GM21381 (cell line): ENCODE results near the gene PGAP1.

ENCODE experiments used
- ATAC-seq: cut with Tn5 transposase; IDR thresholded peaks from one replicate; pipeline ENCODE4 v1.9.1; 2021; ENCODE audit warnings: mild to moderate bottlenecking, moderate library complexity; ENCODE audit not compliant: unreplicated experiment

Gene PGAP1

DNA sequence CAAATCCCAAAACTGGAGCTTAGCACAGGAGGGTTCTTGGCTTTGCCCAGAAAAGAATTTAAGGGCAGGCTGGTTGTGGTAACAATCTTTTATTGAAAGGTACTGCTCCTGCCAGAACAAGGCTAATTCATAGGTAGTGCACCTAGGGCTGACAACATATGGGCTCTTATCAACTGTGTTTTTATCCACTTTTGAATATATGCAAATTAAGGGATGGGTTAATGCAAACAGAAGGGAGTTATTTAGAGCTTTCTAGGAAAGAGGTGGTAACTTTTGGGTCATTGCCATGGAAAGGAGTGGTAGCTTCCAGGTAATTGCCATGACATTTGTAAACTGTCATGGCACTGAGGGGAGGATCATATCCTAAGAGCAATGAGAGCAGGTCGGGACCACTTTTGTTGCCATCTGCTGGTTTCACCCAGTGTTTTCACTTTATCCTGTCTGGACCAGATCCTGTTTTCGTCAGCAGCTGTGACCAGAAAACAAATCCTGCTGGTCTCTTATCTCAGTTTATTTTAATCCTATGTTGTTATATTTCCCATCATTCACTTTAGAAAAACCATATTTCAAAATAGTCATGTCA, 118.3 kb downstream of the PGAP1 start:
- ATAC-seq: no peak

- no peak for ATAC-seq
Observed at GRCh38 chr2:196804381-196804780, 122.1 kb downstream of the PGAP1 start.

GRCh38 chr2:196802401-196802800, 124.1 kb downstream of the PGAP1 start:
- no peak for ATAC-seq

DNA sequence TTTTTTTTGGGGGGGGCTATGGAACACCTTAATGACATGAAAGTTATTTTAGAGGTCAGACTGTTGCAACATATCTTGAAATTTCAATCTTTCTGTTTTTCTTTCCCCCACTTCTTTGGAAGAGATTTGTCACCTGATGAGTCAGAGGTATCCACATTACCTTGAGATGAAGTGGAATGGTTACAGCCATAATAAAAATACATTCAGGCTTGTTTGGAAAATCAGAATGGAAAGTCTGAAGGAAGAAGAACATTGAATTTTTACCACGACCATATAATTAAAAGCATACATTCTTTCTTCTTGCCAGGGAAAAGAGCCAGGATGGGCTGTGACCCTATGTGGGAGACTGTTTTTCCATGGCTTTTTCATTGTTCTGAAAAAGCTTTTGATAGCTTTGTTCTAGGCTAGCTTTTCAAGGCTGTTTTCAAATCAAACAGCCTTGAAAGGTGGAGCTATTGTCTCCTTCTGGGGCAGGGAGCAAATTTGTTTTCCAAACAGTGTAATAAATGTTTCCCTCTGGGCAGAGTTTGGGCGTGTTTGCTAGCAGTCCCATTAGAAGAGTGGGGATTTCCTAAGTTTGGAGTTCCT, 124.7 kb downstream of the PGAP1 start:
- no peak for ATAC-seq

GRCh38 chr2:196798980-196799379, 127.5 kb downstream of the PGAP1 start:
- ATAC-seq: peak; percentile 1

DNA sequence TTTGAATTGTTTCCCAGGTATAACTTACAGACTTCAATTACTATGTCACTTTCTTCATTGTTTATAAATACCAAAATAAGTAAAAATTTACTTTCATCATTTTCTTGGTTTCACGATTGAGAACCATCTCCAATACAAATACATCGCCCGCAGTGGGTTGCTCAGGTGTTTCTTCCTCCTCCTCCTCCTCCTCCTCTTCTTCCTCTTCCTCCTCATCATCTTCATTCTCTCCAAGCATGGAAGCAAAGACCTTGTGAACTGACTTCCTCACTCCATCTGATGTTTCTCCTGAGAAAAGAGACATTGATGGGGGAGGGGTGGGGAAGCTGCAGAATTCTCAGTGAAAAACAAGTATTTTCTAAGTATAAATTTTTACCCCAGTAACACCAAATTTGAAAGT, 133.6 kb downstream of the PGAP1 start:
- no peak for ATAC-seq

GRCh38 chr2:196783431-196784094, 142.9 kb downstream of the PGAP1 start:
- peak; percentile 64 for ATAC-seq
